H54 (cell line): ENCODE data around the gene SPZ1.
"Not testable (repeated sequence)": the region's sequence is repeated elsewhere in the genome, so short reads cannot be mapped to it uniquely, and the experiment has no call there.

Experiments used
- DNase-seq: peaks from one replicate; pipeline ENCODE4 v3.0.0; 2011; ENCODE audit warnings: low spot score, mixed read lengths; ENCODE audit not compliant: insufficient read length
- FAIRE-seq: peaks from 3 replicates; lab custom pipeline; 2011; peaks lifted over from hg19 to GRCh38; lab: Jason Lieb, UNC
- POLR2A ChIP-seq: IDR thresholded peaks from 2 replicates; pipeline ENCODE4 v1.6.1; 2011; ENCODE audit warnings: low read depth, mild to moderate bottlenecking, low read length

The SPZ1 gene

DNA sequence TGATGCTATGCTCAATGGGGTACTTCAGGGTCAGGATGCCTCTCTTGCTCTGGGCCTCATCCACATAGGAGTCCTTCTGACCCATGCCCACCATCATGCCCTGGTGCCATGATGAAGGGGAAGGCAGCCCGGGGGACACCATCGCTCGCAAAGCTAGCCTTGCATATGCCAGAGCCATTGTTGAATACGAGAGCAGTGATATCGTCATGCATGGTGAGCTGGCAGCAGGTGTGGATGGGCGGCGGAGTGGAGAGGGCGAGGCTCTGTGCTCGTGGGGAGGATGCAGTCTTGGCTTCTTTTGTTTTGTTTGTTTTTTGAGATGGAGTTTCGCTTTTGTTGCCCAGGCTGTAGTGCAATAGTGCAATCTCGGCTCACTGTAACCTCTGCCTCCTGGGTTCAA is 17.2 kb upstream of the SPZ1 start:
- FAIRE-seq (no peak), DNase-seq (no peak)
- TF ChIP-seq POLR2A: no peak

DNA sequence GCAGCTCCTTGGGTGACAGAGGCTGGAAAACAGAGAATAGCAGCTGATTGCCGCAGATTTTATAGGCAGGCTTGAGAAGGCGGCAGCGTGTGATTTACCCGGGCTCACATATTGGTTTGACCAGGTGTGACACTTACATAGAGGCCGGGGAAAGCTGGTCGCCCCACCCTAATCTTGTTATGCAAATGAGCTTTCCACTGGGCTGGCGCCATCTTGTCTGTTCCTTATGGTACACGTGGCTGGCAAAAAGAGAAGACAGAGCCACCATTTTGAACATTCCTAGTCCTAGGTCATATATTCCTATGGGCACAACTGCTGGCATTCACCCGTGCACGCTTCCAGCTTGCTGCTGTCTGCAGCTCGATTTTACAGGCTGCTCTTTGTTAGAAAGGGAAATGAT is 11.3 kb upstream of the SPZ1 start:
- FAIRE-seq (no peak), DNase-seq (no peak)
- no peak for TF ChIP-seq POLR2A

DNA sequence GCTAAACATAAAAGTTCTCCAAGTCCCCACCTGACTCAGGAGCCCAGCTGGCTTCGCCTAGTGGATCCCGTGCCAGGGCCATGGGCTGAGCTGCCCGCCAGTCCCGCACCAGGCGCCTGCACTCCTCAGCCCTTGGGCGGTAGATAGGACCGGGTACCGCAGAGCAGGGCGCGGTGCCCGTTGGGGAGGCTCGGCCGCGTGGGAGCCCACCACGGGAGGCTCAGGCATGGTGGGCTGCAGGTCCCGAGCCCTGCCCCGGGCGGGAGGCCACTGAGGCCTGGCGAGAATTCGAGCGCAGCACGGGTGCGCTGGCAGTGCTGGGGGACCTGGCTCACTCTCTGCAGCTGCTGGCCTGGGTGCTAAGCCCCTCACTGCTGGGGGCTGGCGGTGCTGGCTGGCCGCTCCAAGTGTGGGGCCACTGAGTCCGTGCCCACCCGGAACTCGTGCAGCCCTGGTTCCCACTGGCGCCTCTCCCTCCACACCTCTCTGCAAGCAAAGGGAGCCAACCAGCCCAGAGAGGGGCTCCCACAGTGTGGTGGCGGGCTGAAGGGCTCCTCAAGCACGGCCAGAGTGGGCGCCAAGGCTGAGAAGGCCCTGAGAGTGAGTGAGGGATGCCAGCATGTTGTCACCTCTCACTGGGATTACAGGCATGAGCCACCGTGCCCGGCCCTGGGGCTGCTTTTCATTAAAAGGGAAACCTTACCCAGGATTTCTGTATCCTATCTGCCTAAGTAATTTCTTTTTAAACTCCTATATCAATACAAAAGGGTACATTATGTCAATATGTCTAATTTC is 9.7 kb upstream of the SPZ1 start:
- DNase-seq (no peak), FAIRE-seq (no peak)
- no peak for TF ChIP-seq POLR2A

DNA sequence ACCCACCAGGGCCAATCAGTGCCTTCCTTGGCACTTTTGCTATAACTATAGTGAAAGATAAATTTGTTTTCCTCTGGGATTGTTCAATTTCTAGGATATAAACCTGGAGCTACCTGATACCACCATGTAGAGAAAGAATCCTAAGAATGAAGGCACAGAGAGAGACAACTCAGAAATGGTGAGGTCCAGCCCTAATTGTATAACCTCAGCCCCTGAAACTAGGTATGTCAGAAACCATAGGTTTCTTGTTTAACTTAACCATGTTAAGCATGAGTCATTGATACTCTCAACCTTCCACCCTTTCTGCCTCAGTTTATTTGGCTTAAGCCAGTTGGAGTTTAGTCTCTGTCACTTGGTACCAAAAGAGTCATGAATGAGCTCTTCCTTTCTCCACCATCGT is 4.6 kb upstream of the SPZ1 start:
- FAIRE-seq (no peak), DNase-seq (no peak)
- TF ChIP-seq POLR2A: no peak

DNA sequence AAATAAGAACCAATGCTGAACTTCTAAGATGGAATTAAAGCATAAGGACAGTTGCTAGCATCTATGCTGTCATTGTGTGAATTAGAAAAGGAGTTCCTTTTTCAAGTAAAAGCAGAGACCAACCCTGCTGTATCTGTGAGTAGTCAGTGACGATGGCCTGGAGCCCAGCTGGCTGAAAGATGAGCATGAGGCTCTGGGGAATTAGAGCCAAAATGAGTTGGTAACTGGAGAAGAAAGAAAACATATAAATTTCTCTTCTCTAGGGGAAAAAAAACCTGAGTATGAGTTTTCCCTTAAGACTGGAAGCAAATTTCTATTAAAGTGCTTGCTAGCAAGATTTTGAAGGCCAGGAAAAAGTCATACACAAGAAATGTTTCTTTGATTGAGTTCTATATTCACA is 1.6 kb upstream of the SPZ1 start:
- FAIRE-seq (no peak), DNase-seq (no peak)

GRCh38 chr5:80324912-80325311 is 5.1 kb downstream of the SPZ1 start:
- FAIRE-seq (no peak), DNase-seq (no peak)
- TF ChIP-seq POLR2A: no peak

More for the DNA sequence above, 1.6 kb upstream of the SPZ1 start:
- no peak for TF ChIP-seq POLR2A

GRCh38 chr5:80326468-80326867 is 6.7 kb downstream of the SPZ1 start:
- no peak for TF ChIP-seq POLR2A
- no peak for FAIRE-seq
- no peak for DNase-seq

GRCh38 chr5:80337379-80337778 is 17.6 kb downstream of the SPZ1 start:
- no peak for FAIRE-seq
- DNase-seq: no peak
- TF ChIP-seq POLR2A: no peak

- TF ChIP-seq POLR2A: no peak
- no peak for DNase-seq
- FAIRE-seq: no peak
These were observed 19.3 kb downstream of the SPZ1 start for GRCh38 chr5:80339116-80339515.

DNA sequence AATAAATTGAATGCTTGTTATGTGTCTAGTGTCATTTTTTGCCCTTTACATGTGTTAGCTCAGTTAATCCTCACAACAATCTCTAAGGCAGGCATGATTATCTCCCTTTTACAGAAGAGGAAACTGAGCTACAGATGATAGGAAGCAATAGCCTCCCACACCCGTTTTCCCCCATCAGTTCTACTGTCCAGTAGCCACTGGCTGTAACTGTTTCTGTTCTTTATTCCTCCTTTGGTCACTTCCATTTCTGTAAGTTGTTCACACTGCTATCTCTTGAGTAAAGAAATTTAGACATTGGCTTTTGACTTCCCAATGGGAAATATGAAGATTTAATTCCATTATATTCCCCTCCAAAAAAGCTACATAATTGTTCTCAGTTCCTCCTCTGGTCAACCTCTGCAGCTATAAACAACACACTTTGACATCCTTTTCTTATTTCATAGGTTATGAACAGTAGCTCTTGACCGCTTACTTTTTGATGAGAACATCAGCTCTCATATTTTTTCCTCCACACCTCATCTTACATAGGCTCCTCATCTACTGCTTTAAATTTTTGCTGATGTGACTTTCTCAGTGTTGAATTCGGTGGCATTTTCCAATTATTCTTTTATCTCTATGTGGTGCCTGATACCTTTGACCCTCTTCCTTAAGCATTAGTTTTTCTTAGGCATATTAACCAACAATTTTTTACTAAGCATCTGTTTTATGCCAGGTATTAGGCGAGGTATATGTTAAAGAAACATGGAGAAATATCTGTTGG is 21.4 kb downstream of the SPZ1 start:
- DNase-seq (no peak), FAIRE-seq (no peak)
- TF ChIP-seq POLR2A: no peak

DNA sequence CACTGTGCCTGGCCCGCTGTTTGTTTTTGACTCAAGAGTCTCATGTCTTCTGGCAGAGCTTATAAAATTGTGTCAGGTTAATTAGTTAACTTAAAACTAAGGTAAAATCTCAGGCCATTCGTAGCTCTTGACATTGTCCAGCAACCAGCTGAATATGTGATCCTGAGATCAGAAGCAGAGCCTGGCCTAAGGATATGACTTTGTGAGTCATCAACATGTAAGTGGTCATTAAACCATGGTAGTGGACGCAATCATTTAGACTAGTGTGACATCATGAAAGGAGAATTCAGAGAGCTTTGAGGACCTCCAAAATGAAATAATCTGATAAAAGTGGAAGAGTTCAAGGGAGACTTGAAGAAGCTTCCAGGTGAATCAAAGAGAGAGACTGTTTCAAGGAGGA is 23.3 kb downstream of the SPZ1 start:
- FAIRE-seq: no peak
- TF ChIP-seq POLR2A: no peak
- DNase-seq: no peak

- no peak for FAIRE-seq
- no peak for TF ChIP-seq POLR2A
- peak; percentile 15 for DNase-seq
These were observed 26.3 kb downstream of the SPZ1 start for GRCh38 chr5:80346055-80346454.

GRCh38 chr5:80348171-80348570 is 28.4 kb downstream of the SPZ1 start:
- no peak for DNase-seq
- TF ChIP-seq POLR2A: no peak
- FAIRE-seq: no peak

DNA sequence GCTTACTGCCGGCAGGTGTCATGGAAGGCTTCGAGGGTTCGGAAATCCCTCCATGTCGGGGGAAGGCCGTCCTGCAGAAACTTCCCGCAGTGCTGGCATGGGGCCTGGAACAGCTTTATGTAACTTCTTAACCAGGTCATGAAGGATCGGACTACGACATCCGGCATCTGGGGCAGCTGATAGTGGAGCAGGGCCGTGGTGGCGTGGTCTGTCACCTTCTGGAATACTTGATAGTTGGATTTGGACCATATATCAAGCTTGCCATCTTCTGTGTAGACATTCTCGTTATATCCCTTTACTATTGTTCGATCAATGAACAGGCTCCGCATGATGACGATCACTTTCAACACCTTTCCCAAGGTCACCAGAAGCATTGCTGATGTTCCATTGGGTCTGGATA is 31.2 kb downstream of the SPZ1 start:
- not testable (repeated sequence) for DNase-seq, FAIRE-seq

DNA sequence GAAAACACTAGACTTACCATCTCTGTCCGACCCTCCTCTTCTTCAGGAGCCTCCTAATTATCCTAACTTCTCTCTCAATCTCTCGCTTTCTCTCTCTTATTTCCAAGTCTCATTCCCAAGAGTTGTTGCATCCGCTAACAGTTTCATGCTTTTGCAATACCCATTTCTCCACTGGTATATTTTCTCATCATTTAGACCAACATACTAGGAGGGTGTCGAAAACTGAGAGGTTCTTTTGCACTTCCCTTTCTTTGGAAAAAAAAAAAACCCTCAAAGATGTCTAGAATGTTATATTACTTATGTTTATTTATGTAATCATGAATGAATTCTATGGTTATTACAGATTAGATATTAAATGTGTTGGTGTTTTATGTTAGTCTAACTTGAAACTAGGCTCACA is 35.9 kb downstream of the SPZ1 start:
- no peak for TF ChIP-seq POLR2A
- FAIRE-seq: no peak
- no peak for DNase-seq
